ENCODE data around the gene C11orf91.
"Not testable (repeated sequence)": the region's sequence is repeated elsewhere in the genome, so short reads cannot be mapped to it uniquely, and the experiment has no call there.

The C11orf91 gene

GRCh38 chr11:33721426-33721825 is 20.8 kb upstream of the C11orf91 start:
- DNase-seq: no peak

DNA sequence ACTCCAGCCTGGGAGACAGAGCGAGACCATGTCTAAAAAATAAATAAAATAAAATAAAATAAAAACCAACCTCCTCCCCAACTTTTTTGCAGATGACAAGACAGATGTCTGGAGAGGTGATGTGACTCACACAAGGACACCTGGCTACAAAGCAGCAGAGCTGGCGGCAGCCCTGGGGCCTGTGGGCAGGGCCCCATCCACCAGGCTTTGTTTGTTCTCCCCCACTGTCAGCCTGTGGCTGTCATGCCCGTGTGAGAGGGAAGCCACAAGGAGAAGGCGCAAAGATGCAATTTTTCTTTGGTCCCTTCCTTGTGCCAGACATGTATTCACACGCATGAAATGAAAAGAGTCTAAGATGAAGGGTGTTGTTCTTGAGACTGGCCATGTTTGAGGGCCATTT is 19.0 kb upstream of the C11orf91 start:
- DNase-seq: no peak

DNA sequence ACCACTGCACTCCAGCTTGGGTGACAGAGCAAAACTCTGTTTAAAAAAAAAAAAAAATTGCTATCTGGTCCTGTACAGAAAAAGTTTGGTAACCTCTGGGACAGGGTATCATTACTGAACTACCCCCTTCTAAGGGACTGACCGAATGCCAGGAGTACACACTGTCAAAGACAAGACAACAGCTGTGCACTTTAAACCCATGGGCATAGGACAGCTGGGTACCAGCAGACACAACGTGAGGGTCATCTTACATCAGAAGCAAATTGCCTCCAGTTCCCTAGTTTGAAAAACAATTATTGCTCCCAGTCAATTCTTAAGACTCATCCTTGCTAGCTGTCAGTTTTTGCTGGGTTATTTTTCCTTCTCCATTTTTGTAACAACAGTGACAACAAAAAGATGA is 17.8 kb upstream of the C11orf91 start:
- no peak for DNase-seq

DNA sequence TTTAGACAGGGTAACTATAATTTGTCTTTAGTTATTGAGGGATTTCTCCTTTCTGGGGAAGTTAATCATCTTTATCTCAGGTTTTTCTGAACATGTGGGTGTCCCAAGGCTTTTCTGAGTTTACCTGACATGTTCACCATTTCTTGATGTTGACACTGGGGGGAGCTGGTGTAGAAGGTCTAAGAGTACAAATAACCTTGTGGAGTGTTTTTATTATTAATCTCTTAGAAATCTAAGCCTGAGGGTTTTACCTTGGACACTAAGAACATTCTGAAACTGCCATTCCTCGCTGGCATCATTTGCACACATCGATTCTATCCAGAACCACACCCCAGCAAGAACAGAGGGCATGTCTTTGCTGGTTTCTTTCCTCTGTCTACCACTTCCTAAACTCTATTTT is 15.6 kb upstream of the C11orf91 start:
- DNase-seq: no peak

GRCh38 chr11:33713856-33714398 is 13.3 kb upstream of the C11orf91 start:
- no peak for DNase-seq

GRCh38 chr11:33713151-33713855 is 12.7 kb upstream of the C11orf91 start:
- DNase-seq: no peak

GRCh38 chr11:33712436-33712835 is 11.8 kb upstream of the C11orf91 start:
- no peak for DNase-seq

DNA sequence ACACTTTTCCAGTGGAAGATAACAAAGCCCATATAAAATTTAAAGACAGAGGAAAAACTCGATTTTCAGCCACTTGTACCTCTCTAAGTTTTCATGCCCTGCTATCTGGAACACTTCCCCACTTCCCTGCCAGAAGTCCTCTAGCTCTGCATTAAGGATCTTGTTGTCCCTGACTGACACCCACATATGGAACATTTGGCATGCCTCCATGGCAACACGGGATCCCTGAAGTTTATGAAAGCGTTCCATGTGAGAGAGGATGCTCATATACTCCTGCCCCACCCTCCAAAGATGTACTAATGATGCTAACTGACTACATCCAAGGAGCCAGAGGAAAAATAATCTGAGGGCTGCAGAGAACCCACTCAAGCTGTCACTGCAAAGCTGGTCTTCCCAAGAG is 8.8 kb upstream of the C11orf91 start:
- no peak for DNase-seq

DNA sequence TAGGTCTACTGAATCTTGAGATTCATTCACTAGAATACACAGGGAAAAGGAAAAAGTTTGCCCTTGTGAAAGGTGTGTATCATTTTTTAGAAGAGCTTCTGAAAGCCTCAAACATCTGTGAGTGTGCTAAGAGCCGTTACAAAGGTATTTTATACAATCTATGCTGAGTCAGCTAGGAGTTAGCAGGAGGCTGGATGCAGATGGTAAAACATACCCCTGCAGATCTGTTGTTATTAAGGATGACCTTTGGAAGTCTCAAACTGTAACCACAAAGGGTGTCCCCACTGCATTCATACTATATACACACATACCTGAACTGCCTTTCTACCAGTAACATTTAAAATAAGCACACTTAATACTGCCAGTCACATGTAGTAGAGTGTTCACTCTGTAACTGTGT is 8.4 kb upstream of the C11orf91 start:
- no peak for DNase-seq

DNA sequence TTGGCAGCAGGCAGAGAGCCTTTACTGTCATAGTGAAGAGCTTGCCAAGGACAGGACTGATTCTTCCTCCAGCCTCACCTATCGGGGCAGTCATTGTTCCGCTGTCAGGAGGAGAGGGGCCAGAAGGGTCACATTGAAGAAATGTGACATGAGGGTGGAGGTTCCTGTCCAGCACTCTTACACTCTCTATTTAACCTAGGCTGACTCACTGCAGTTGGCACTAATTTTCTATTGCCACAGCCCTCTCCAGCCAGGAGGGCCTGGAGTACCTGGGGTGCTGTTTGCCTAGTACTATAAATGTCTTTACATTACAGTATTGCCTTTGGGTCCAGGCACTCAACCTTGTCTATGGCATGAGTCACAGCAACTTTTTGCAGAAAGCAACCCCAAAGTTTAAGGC is 7.2 kb upstream of the C11orf91 start:
- DNase-seq: not testable (repeated sequence)

DNA sequence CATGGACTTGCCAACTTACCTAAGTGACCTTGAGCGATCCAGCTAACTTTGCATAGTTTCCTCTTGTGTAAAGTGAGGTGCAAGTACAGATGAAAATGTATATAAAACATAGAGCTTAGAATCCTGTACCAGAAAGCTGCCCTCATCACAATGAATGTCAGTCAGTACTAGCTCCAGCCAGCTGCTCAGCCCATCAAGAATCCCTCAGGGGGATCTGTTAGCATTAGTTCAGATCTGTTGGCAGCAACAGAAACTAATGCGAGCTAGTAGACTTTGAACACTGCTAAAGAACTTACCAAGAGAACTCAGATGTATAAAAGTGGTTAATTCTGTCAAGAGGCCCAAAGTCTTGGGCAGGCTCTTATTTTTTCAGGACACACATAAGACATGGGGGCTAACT is 6.3 kb upstream of the C11orf91 start:
- DNase-seq: no peak

- DNase-seq: no peak
These were observed 5.9 kb upstream of the C11orf91 start for GRCh38 chr11:33706546-33706945.

DNA sequence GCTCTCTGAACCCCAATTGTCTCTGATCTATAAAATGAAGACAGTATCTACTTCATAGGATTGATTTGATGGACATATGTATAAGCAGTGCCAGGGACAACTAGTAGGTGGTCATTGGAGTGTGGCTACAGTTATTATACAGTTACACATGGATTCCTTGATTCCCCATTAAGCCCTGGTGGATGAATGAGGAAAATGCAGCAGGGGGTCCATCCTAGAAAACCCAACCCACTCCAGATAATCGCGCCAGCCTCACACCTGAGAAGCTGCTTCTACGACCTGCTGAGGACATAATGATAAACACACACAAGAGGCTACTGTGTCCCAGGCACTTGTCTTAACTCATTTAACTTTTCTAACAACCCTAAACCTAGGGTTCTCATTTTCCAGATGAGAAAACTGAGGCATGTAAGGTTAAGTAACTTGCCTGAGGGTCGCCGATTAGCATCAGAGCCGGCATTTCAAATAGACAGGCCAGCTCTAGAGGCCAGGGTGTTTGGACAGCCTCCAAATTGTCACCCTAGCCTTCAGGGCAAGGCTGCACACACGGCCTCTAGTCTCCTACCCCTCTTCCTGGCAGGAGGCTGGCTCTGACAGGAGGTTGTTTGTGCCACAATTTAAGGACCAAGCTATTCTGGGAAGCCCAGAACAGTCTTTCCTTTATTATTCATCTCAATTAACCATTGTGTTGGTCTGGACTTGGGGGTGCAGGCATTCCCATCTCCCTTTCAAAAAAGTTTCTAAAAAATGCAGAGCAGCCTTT is 3.8 kb upstream of the C11orf91 start:
- no peak for DNase-seq

GRCh38 chr11:33703788-33704187 is 3.2 kb upstream of the C11orf91 start:
- DNase-seq: no peak

- DNase-seq: no peak
These were observed 2.6 kb upstream of the C11orf91 start for GRCh38 chr11:33703234-33703633.

DNA sequence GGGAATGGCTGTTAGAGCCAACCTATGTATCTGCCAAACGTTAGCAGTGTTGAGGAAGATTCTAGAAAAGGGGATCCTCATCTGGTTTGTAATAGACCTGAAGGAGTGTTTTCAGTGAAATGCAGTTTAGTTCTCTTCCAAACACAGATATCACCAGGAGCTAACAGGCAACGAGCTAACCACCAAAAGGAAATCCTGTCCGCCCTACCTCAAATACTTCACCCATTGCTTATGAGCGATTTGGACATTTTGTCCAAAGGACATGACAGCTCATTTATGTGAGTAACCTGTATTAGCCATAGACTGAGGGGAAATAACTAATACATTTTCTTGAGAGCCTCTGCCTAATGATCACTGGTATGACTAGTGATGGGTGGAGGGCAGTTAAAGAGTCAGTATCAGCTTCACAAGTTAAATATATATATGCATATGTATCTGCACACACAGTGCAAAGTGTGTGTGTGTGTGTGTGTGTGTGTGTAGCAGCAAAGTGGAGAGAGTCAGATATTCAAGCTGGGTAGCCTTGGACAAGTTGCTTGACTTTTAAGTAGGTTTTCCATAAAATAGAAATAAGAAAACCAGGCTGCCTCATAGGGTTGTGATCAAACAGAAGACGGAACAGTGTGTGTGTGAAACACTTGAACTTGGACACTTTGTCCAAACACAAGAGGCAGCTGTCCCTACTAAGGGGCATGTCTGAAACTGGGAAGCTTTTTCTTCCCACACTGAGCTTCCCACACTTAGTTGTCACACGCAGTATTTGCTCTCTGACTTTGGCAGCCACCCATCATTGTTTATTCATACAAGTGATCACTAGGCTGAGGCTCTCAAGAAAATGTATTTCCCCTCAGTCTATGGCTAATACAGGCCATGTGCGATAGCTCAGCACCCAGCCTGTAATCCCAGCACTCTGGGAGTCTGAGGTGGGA is 940 bp upstream of the C11orf91 start:
- DNase-seq: peak in 1 of 5 donors; percentile 33

DNA sequence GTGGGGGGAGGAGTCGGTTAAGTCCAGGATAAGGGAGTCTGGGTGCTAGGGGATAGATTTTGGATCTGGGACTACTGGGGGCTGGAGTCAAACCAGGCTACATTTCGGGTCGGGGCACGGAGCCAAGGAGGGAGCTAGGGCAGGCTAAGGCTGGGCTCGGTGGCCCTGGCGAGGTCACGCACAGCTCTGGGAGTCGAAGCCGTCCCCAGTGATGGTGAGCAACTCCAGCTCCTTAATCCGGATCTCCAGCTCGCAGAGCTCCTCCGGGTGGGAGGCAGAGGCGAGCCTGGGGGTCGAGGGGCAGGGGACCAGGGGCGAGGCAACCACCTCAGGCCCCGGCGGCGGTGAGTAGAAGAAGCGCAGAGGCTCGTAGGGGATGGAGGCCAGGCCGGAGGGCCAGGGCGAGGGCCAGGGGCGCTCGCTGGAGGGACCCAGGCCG is 544 bp downstream of the C11orf91 start:
- DNase-seq: no peak

DNA sequence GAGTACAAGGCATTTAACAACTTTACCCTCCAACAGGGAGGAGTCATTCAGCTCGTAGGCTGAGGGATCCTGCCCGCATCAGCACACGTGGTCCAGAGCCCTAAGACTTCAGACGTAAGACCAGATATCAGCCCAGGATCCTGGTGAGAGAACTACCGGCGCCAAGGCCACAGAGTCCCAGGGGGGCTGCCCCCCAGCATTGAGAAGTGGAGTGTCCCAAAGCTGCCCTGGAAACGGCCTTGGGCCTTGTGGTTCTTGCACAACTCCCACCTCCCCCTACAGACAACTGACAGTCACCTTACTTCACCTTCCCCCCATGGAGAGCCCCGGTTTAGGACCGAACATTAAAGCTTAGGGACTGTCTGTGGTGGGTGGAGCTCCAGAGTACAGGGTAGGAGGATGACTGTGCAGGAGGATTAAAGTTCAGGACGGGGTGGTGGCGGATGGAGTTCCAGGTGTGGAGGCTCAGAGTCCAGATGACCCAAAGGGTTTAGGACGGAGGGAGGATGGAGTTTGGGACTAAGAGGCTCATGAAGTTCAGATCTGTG is 1.0 kb downstream of the C11orf91 start:
- DNase-seq: no peak

GRCh38 chr11:33698921-33699320 is 1.7 kb downstream of the C11orf91 start:
- no peak for DNase-seq

- DNase-seq: no peak
These were observed 2.6 kb downstream of the C11orf91 start for GRCh38 chr11:33697997-33698396.

DNA sequence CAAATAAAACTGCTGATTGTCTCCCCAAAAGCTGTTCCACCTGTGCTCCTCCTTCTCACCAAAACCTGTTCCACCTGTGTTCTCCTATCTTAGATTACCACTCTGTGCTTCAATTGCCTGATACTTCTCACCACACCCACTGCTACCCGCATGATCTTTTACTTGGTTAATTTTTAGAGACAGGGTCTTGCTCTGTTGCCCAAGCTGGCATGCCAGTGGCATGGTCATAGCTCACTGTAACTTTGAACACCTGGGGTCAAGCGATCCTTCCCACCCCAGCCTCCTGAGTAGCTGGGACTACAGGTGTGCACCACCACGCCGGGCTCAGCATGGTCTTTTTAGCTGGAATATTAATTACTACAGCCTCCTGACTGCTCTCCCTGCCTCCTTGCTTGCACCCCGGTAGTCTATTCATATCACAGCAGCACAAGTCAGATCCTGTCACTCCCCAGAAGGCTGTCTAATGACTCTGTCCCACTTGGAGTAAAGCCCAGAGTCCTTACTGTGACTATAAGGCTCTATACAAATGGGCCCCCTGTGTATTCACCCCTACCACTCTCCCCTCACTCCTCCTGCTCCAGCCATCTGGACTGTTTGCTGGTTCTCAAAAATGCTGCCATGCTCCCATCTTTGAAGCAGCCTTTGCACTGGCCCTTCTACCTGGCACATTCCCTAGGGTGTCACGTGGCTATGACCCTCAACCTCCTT is 3.5 kb downstream of the C11orf91 start:
- DNase-seq: no peak

GRCh38 chr11:33696411-33696810 is 4.2 kb downstream of the C11orf91 start:
- no peak for DNase-seq

Measured in T-helper 1 cell (primary cell).